Activated CD4-positive, alpha-beta T cell treated with anti-CD3 and anti-CD28 coated beads for 36 hours (primary cell): ENCODE data around the gene GLG1. TPM values are rescaled to one million over a fixed set of nuclear protein-coding genes. Genes with fewer than 3 reads are reported as not detected.
A peak's percentile ranks its signal among the peaks of the same experiment; 100 is the strongest.

Source experiments
- ATAC-seq: fragments of 200-7000 bp; cut with Tn5 transposase; one replicate; pipeline ENCODE4 v1.10.0; 2021; ENCODE audit warnings: mild to moderate bottlenecking, moderate library complexity
- CTCF ChIA-PET: fragments of 350-600 bp; sonication (Branson Sonifier 250); formaldehyde crosslinking; loops from one replicate; lab custom pipeline; 2021; ENCODE audit warnings: antibody characterized with exemption; lab: Charles Lee
- POLR2A ChIA-PET: fragments of 350-600 bp; sonication (Branson Sonifier 250); formaldehyde crosslinking; loops from one replicate; lab custom pipeline; 2021; ENCODE audit warnings: antibody characterized with exemption, inconsistent platforms; lab: Charles Lee
- DNase-seq: peaks from one replicate; pipeline ENCODE4 v3.0.0-alpha.2; 2020
- H3K27ac Mint-ChIP-seq: one replicate; pipeline ENCODE4 v1.8.0; 2021; ENCODE audit warnings: mixed read lengths
- H3K27me3 Mint-ChIP-seq: one replicate; pipeline ENCODE4 v1.8.0; 2021; ENCODE audit warnings: mixed read lengths
- H3K36me3 Mint-ChIP-seq: one replicate; pipeline ENCODE4 v1.8.0; 2021; ENCODE audit warnings: low read depth, mixed read lengths
- H3K4me1 Mint-ChIP-seq: one replicate; pipeline ENCODE4 v1.8.0; 2021; ENCODE audit warnings: mixed read lengths
- H3K4me3 Mint-ChIP-seq: one replicate; pipeline ENCODE4 v1.8.0; 2021; ENCODE audit warnings: mild to moderate bottlenecking, moderate library complexity, mixed read lengths
- H3K9me3 Mint-ChIP-seq: one replicate; pipeline ENCODE4 v1.8.0; 2021; ENCODE audit warnings: low read depth, mixed read lengths
- intact Hi-C, 2 experiments: fragments of 100-400 bp; cut with DNase I in 1 of 2; cut with micrococcal nuclease in 1 of 2; formaldehyde crosslinking; loops; one replicate each; pipeline versions ENCODE4 v1.14.2 to v1.15.1; 2022 to 2024; cut with DNase I, micrococcal nuclease
- total RNA-seq, 2 experiments: library from RNA; stranded (reverse); gene quantifications; one replicate each; pipeline ENCODE4 v1.2.3, GENCODE V29; 2021

Gene GLG1
- total RNA-seq, 2 experiments from 2014 or later = 66.3 to 68.3 TPM

- Mint-ChIP-seq H3K36me3 (peaks cover 56% of the 10 kb centered on the region), H3K27ac (no peak overlapping the region), H3K9me3 (no peaks in the 10 kb centered on the region), H3K27me3 (no peaks in the 10 kb centered on the region), H3K4me1 (peaks cover 9% of the 10 kb centered on the region), H3K4me3 (no peak overlapping the region)
- intact Hi-C loops = no loop called here
- no peak for DNase-seq
- ChIA-PET POLR2A (no interaction called here), CTCF (interaction anchor here (0.6 to 1.2 kb wide), 2 partner anchors 19 to 742 kb away, joined by 3 to 4 read pairs; no protein-coding TSS in a partner anchor)
- no peak for ATAC-seq
Observed at GRCh38 chr16:74472010-74472409, 134.9 kb downstream of the GLG1 start.

- H3K36me3 Mint-ChIP-seq = peaks cover 60% of the 10 kb centered on the region
- no peak overlapping the region for H3K27ac Mint-ChIP-seq
- DNase-seq = no peak
- H3K9me3 Mint-ChIP-seq = no peaks in the 10 kb centered on the region
- peaks cover 24% of the 10 kb centered on the region for H3K4me1 Mint-ChIP-seq
- ChIA-PET POLR2A (interaction anchor here (0.5 kb wide), 1 partner anchor 197 kb away, joined by 4 read pairs; the partner anchor contains the start of gene RFWD3), CTCF (interaction anchor here (0.7 kb wide), 1 partner anchor 162 kb away, joined by 3 read pairs; no protein-coding TSS in a partner anchor)
- no peaks in the 10 kb centered on the region for H3K27me3 Mint-ChIP-seq
- ATAC-seq = no peak
- H3K4me3 Mint-ChIP-seq = no peak overlapping the region
- intact Hi-C loops = loop anchor here in 1 of 2 experiments (10.0 kb wide), 1 partner anchor 155 kb away; no protein-coding TSS in a partner anchor
Observed at GRCh38 chr16:74469946-74470478, 136.9 kb downstream of the GLG1 start.

GRCh38 chr16:74468807-74469525, 137.9 kb downstream of the GLG1 start:
- Mint-ChIP-seq H3K36me3 (peaks cover 60% of the 10 kb centered on the region), H3K9me3 (no peaks in the 10 kb centered on the region), H3K27ac (no peak overlapping the region), H3K27me3 (no peaks in the 10 kb centered on the region), H3K4me1 (peaks cover 24% of the 10 kb centered on the region), H3K4me3 (no peak overlapping the region)
- DNase-seq = no peak
- intact Hi-C loops = loop anchor here in 1 of 2 experiments (10.0 kb wide), 1 partner anchor 156 kb away; no protein-coding TSS in a partner anchor
- CTCF ChIA-PET = interaction anchor here (1.0 kb wide), 1 partner anchor 19 kb away, joined by 3 read pairs; no protein-coding TSS in a partner anchor
- ATAC-seq = no peak
- POLR2A ChIA-PET = interaction anchor here (0.6 kb wide), 1 partner anchor 12 kb away, joined by 6 read pairs; no protein-coding TSS in a partner anchor

- ChIA-PET CTCF (interaction anchor here (0.8 to 0.9 kb wide), 2 partner anchors 10 to 168 kb away, joined by 3 to 4 read pairs; no protein-coding TSS in a partner anchor), POLR2A (interaction anchor here (0.6 kb wide), 1 partner anchor 20 kb away, joined by 4 read pairs; no protein-coding TSS in a partner anchor)
- ATAC-seq (peak; percentile 88), DNase-seq (no peak)
- H3K4me1 Mint-ChIP-seq = peaks cover 24% of the 10 kb centered on the region
- H3K27me3 Mint-ChIP-seq = no peaks in the 10 kb centered on the region
- H3K4me3 Mint-ChIP-seq = no peak overlapping the region
- peak overlapping the region; percentile 43 for H3K27ac Mint-ChIP-seq
- H3K36me3 Mint-ChIP-seq = peaks cover 64% of the 10 kb centered on the region
- no peaks in the 10 kb centered on the region for H3K9me3 Mint-ChIP-seq
- intact Hi-C loops = loop anchor here (2.0 to 10.0 kb wide), 2 partner anchors 158 to 160 kb away; no protein-coding TSS in a partner anchor
Observed at GRCh38 chr16:74466872-74467271, 140.0 kb downstream of the GLG1 start.

DNA sequence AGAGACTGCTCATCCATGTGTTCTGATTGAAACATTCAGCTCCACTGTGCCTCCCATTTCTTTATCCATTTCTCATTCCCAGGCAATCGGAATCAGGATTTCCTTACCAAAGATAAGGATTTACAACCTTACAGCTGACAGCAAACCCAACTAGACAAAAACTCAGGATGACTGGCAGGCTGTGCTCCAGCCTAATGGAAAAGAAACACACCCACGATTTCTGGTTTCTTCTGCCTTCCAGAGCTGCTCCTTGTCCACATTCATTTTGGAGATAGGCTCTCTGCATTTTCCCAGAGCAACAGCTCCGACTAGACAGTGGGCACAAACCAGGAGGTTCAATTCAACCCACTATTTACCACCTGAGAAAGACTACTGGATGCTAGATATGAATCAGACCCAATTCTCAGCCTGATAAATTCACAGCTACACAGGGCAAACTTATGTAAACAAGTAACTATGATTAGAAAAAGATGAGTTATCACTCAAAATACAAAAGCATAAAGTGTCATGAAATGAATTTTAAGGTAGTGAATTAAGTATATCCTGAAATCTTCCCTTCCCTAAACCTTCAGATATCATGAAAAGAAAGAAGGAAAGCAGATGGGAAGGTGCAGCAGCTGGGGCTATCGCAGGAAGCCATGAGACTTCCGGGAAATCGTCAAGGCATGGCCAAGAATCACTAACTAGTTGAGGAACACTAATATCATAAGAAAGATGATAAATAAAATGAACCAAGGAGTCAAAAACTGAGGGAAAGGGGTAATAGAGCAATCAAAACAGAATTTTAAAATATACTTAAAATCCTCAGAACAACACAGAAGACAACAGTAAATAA, 140.8 kb downstream of the GLG1 start:
- CTCF ChIA-PET = interaction anchor here (0.6 to 0.9 kb wide), 2 partner anchors 11 to 167 kb away, joined by 3 to 4 read pairs; no protein-coding TSS in a partner anchor

GRCh38 chr16:74465281-74465680, 141.6 kb downstream of the GLG1 start:
- intact Hi-C loops = loop anchor here in 1 of 2 experiments (10.0 kb wide), 1 partner anchor 160 kb away; no protein-coding TSS in a partner anchor
- peaks cover 70% of the 10 kb centered on the region for H3K36me3 Mint-ChIP-seq
- CTCF ChIA-PET = interaction anchor here (0.6 to 1.1 kb wide), 3 partner anchors 36 to 167 kb away, joined by 3 read pairs; no protein-coding TSS in a partner anchor

More for the DNA sequence above, 140.8 kb downstream of the GLG1 start:
- ATAC-seq = no peak
- no peak overlapping the region for H3K4me3 Mint-ChIP-seq
- H3K27ac Mint-ChIP-seq = peak overlapping the region; percentile 43
- intact Hi-C loops = loop anchor here (2.0 to 10.0 kb wide), 2 partner anchors 159 to 161 kb away; no protein-coding TSS in a partner anchor
- POLR2A ChIA-PET = no interaction called here
- H3K27me3 Mint-ChIP-seq = no peaks in the 10 kb centered on the region
- H3K9me3 Mint-ChIP-seq = no peaks in the 10 kb centered on the region
- peaks cover 66% of the 10 kb centered on the region for H3K36me3 Mint-ChIP-seq
- DNase-seq = no peak
- H3K4me1 Mint-ChIP-seq = peaks cover 24% of the 10 kb centered on the region

GRCh38 chr16:74463888-74464287, 143.0 kb downstream of the GLG1 start:
- Mint-ChIP-seq H3K4me1 (peaks cover 24% of the 10 kb centered on the region), H3K27ac (no peak overlapping the region), H3K4me3 (no peak overlapping the region), H3K9me3 (no peaks in the 10 kb centered on the region), H3K27me3 (no peaks in the 10 kb centered on the region), H3K36me3 (peaks cover 60% of the 10 kb centered on the region)
- DNase-seq (no peak), ATAC-seq (no peak)
- POLR2A ChIA-PET = interaction anchor here (0.7 kb wide), 1 partner anchor 105 kb away, joined by 3 read pairs; no protein-coding TSS in a partner anchor
- intact Hi-C loops = loop anchor here in 1 of 2 experiments (10.0 kb wide), 1 partner anchor 161 kb away; no protein-coding TSS in a partner anchor
- CTCF ChIA-PET = no interaction called here

More at GRCh38 chr16:74465281-74465680, 141.6 kb downstream of the GLG1 start:
- peaks cover 24% of the 10 kb centered on the region for H3K4me1 Mint-ChIP-seq
- H3K4me3 Mint-ChIP-seq = no peak overlapping the region
- POLR2A ChIA-PET = no interaction called here
- no peak for DNase-seq
- no peaks in the 10 kb centered on the region for H3K27me3 Mint-ChIP-seq
- H3K9me3 Mint-ChIP-seq = no peaks in the 10 kb centered on the region
- no peak overlapping the region for H3K27ac Mint-ChIP-seq
- ATAC-seq = no peak

DNA sequence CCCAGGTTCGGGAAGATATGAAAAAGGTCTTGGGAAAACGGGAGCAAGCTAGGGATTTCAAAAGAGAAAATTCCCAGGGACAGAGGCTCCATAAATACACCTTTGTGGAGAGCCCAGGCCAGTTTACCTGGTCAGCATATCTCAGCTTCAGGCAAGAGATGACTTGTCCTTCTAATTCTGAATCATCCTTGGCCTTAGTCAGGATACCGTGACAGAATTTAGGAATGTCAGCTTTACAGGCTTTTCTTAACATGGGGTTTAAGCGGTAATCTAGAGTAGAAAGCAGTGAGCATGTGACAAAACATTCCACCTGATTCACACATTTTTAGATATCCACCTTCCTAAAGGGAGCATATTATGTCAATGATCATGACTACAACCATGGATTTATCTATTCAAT, 144.6 kb downstream of the GLG1 start:
- intact Hi-C loops = loop anchor here in 1 of 2 experiments (10.0 kb wide), 1 partner anchor 162 kb away; no protein-coding TSS in a partner anchor
- no peak overlapping the region for H3K27ac Mint-ChIP-seq
- H3K4me1 Mint-ChIP-seq = peaks cover 18% of the 10 kb centered on the region
- ChIA-PET CTCF (no interaction called here), POLR2A (no interaction called here)
- H3K9me3 Mint-ChIP-seq = no peaks in the 10 kb centered on the region
- H3K36me3 Mint-ChIP-seq = peaks cover 63% of the 10 kb centered on the region
- no peaks in the 10 kb centered on the region for H3K27me3 Mint-ChIP-seq
- ATAC-seq = no peak
- no peak overlapping the region for H3K4me3 Mint-ChIP-seq
- DNase-seq = no peak

GRCh38 chr16:74461826-74462225, 145.1 kb downstream of the GLG1 start:
- H3K4me1 Mint-ChIP-seq = peaks cover 13% of the 10 kb centered on the region
- H3K4me3 Mint-ChIP-seq = no peak overlapping the region
- intact Hi-C loops = loop anchor here in 1 of 2 experiments (10.0 kb wide), 1 partner anchor 163 kb away; no protein-coding TSS in a partner anchor
- H3K27ac Mint-ChIP-seq = no peak overlapping the region
- ChIA-PET POLR2A (no interaction called here), CTCF (interaction anchor here (0.7 kb wide), 1 partner anchor 29 kb away, joined by 3 read pairs; no protein-coding TSS in a partner anchor)
- H3K36me3 Mint-ChIP-seq = peaks cover 58% of the 10 kb centered on the region
- DNase-seq = no peak
- H3K9me3 Mint-ChIP-seq = no peaks in the 10 kb centered on the region
- ATAC-seq = no peak
- H3K27me3 Mint-ChIP-seq = no peaks in the 10 kb centered on the region

DNA sequence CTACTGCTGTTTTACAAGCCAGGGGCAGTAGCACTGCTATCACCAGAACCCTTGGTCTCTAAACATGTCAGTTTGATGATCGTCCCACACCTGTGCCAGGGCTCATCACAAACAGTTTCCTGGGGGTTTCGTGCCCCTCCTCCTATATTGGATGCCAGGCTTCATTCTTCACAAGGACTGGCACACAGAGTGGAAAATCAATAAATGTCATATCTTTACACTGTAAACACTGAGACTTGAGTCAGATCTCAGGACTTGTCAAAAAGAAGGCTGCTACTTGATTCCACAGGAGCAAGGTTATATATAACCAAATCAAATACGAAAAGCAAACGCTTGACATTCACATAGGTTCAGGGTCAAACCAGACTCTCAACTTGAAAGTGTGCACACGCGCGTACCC, 146.4 kb downstream of the GLG1 start:
- POLR2A ChIA-PET = interaction anchor here (0.6 kb wide), 2 partner anchors 18 to 203 kb away, joined by 3 read pairs; no protein-coding TSS in a partner anchor
- no peaks in the 10 kb centered on the region for H3K9me3 Mint-ChIP-seq
- H3K4me3 Mint-ChIP-seq = no peak overlapping the region
- no peak overlapping the region for H3K27ac Mint-ChIP-seq
- intact Hi-C loops = loop anchor here in 1 of 2 experiments (10.0 kb wide), 1 partner anchor 164 kb away; no protein-coding TSS in a partner anchor
- ATAC-seq (no peak), DNase-seq (no peak)
- peaks cover under 1% of the 10 kb centered on the region for H3K4me1 Mint-ChIP-seq
- peaks cover 60% of the 10 kb centered on the region for H3K36me3 Mint-ChIP-seq
- CTCF ChIA-PET = interaction anchor here (0.7 kb wide), 1 partner anchor 162 kb away, joined by 3 read pairs; no protein-coding TSS in a partner anchor
- no peaks in the 10 kb centered on the region for H3K27me3 Mint-ChIP-seq
